ENCODE data around the gene ADAM12. TPM values are rescaled to one million over a fixed set of nuclear protein-coding genes. Genes with fewer than 3 reads are reported as not detected.

ADAM12 gene
- total and polyA plus RNA-seq, 12 donors, result 0.08 to 3.9 (median 0.53) TPM

DNA sequence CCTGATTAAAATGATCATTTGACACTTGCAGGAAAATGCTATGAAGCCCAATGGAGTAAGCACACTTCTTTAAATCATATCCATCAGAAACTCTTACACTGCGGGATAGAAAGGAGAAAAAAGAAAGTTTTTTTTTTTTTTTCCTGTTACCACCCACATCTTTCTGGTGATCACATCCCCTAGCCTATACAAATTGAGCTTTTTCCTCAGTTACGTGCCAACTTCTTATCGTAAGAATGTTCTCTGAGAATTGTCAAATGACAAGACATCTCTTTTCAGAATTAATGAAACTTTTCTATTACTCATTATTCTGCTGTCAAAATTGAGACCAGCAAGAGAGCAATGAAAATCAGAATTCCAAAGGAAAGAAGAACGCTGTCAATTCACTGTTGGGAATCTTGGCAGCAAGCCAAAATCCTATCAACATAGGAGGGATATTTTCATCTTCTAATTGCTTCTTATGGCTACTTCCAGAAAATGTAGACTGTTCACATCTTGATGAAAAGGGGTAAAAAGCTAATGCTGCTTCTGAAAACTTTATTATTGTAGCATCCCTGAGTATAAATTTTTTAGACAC, 179.5 kb downstream of the ADAM12 start:
- Histone ChIP-seq H3K4me3 (no peak overlapping the region), H3K27me3 (peaks cover 12% of the 10 kb centered on the region), H3K4me1 (replicated peaks in 1 of 2) (no peaks in the 10 kb centered on the region), H3K27ac (no peak overlapping the region), H3K36me3 (replicated peaks in 1 of 2) (no peaks in the 10 kb centered on the region), H3K9me3 (replicated peaks in 1 of 3) (no peaks in the 10 kb centered on the region)
- DNase-seq, result no peak
- TF ChIP-seq POLR2A (IDR thresholded peaks at IDR 0.05), result no peak
- TF ChIP-seq, protein P1, sequence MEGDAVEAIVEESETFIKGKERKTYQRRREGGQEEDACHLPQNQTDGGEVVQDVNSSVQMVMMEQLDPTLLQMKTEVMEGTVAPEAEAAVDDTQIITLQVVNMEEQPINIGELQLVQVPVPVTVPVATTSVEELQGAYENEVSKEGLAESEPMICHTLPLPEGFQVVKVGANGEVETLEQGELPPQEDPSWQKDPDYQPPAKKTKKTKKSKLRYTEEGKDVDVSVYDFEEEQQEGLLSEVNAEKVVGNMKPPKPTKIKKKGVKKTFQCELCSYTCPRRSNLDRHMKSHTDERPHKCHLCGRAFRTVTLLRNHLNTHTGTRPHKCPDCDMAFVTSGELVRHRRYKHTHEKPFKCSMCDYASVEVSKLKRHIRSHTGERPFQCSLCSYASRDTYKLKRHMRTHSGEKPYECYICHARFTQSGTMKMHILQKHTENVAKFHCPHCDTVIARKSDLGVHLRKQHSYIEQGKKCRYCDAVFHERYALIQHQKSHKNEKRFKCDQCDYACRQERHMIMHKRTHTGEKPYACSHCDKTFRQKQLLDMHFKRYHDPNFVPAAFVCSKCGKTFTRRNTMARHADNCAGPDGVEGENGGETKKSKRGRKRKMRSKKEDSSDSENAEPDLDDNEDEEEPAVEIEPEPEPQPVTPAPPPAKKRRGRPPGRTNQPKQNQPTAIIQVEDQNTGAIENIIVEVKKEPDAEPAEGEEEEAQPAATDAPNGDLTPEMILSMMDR (IDR thresholded peaks at IDR 0.05), result no peak
- intact Hi-C loops (cut with DNase I), result no loop called here
- WGBS, 4 donors, result 61 to 69% (median 65%) methylated on average over 4 of the region's 4 CpGs

DNA sequence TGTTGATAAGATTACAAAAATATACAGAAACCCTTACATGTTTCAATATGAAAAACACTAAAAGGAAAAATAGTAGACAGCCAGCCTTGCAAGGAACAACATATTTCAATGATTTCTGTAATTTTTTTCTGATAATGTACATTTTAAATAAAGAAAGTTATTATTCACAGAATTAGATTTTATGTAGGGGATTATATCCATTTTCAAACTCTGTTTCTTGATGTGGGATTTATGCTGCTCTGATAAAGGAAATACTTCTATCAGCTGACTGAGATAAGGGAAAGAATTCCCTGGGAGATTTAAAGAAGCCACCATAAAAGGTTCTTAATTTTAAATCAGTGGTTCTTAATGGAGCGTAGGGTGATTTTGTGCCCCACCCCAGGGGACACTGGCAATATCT, 180.4 kb downstream of the ADAM12 start:
- no peak for DNase-seq
- no peaks in the 10 kb centered on the region for H3K36me3 ChIP-seq (replicated peaks in 1 of 2)
- no peaks in the 10 kb centered on the region for H3K9me3 ChIP-seq (replicated peaks in 1 of 3)
- no peaks in the 10 kb centered on the region for H3K4me1 ChIP-seq (replicated peaks in 1 of 2)
- H3K4me3 ChIP-seq, result no peak overlapping the region
- TF ChIP-seq, protein P1 (IDR thresholded peaks at IDR 0.05), result no peak
- no peak for TF ChIP-seq POLR2A (IDR thresholded peaks at IDR 0.05)
- 78 to 83% (median 82%) methylated on average over 1 of the region's 1 CpG for WGBS, 4 donors
- H3K27me3 ChIP-seq, result peaks cover 10% of the 10 kb centered on the region
- intact Hi-C loops (cut with DNase I), result no loop called here
- no peak overlapping the region for H3K27ac ChIP-seq

DNA sequence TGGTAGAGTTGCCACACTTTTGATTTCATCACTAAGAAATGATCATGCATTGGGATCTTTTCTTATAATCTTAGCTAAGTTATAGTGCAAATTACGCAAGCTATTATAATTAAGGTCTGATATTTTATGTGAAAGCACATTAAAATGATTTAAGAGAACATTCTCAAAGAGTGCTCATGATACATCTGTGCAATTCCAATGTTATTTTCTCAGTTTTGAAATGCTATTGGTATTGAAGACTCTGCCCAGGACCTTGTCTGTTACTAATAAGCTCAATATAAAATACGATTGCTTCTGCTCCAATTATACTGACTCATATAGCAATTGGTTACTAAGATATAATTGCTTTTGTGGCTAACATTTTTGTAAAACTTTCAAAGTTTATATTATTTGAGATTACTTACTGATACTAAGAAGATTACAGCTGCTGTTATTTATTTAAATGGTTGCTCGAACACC, 180.9 kb downstream of the ADAM12 start:
- Histone ChIP-seq H3K27ac (no peak overlapping the region), H3K4me1 (replicated peaks in 1 of 2) (no peaks in the 10 kb centered on the region), H3K36me3 (replicated peaks in 1 of 2) (no peaks in the 10 kb centered on the region), H3K27me3 (peaks cover 8% of the 10 kb centered on the region), H3K9me3 (replicated peaks in 1 of 3) (no peaks in the 10 kb centered on the region), H3K4me3 (no peak overlapping the region)
- no peak for DNase-seq
- intact Hi-C loops (cut with DNase I), result no loop called here
- 79 to 83% (median 82%) methylated on average over 3 of the region's 3 CpGs for WGBS, 4 donors
- TF ChIP-seq, protein P1 (IDR thresholded peaks at IDR 0.05), result no peak
- no peak for TF ChIP-seq POLR2A (IDR thresholded peaks at IDR 0.05)

DNA sequence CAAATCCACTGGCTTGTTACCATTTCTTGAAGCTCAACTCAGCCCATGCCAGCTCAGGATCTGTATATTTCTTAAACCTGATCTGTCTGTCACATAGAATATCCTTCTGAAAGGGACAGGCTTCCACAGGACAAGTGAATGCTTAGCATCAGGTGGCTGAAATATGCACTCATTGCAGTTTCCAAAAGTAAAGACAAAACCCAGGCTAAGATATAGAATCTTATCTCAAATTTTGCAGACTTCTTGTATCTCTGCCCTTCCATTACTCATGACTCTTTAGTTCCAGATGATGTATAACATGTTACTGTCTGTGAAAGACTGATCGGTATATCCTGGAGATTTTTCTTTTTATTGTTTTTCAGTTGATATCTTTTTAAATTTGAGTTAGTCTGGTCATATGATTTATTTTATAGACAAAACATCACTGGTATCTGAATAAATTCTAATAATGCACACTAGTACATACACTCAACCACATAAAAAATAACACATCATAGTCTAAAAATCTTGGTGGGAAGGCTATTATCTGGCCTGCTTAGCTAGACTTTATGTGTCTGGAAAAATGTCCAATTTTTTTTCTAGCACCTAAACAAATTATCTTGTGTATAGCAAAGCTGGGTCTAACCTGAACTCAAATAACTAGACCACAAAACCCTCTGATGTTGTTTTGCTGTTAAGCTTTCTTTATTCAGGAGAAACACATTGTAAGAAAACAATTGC, 182.6 kb downstream of the ADAM12 start:
- H3K36me3 ChIP-seq (replicated peaks in 1 of 2), result no peaks in the 10 kb centered on the region
- intact Hi-C loops (cut with DNase I), result no loop called here
- H3K4me1 ChIP-seq (replicated peaks in 1 of 2), result no peaks in the 10 kb centered on the region
- H3K4me3 ChIP-seq, result no peak overlapping the region
- no peak for DNase-seq
- peaks cover under 1% of the 10 kb centered on the region for H3K27me3 ChIP-seq
- no peaks in the 10 kb centered on the region for H3K9me3 ChIP-seq (replicated peaks in 1 of 3)
- 94 to 96% (median 96%) methylated on average over 1 of the region's 1 CpG for WGBS, 4 donors
- TF ChIP-seq POLR2A (IDR thresholded peaks at IDR 0.05), result no peak
- TF ChIP-seq, protein P1 (IDR thresholded peaks at IDR 0.05), result no peak
- H3K27ac ChIP-seq, result no peak overlapping the region

Data from adrenal gland (tissue), 12 donors.